ENCODE measurements around the gene SDC3. TPM values are rescaled to one million over a fixed set of nuclear protein-coding genes. Genes with fewer than 3 reads are reported as not detected.
A peak's percentile ranks its signal among the peaks of the same experiment; 100 is the strongest.

Gene SDC3
- total RNA-seq, 1 donor from 2014 or later: 51.9 TPM

GRCh38 chr1:30906631-30907441 lies 1.7 kb downstream of the SDC3 start:
- Histone ChIP-seq H3K27me3 (no peaks in the 10 kb centered on the region), H3K9me3 (no peaks in the 10 kb centered on the region), H3K4me3 (peak overlapping the region; percentile 58 to 89), H3K4me1 (peaks cover 19 to 32% of the 10 kb centered on the region in 2 donors), H3K36me3 (no peaks in the 10 kb centered on the region), H3K27ac (peak overlapping the region; percentile 78 to 93)
- intact Hi-C loops (cut with DNase I): loop anchor here (1.0 kb wide), 1 partner anchor 19 kb away; no protein-coding TSS in a partner anchor
- peak in 1 of 2 donors; percentile 58 for DNase-seq (ENCODE audit: low spot score in 2 of 2)
- no peak for TF ChIP-seq CTCF (IDR thresholded peaks at IDR 0.05)

- H3K27ac ChIP-seq: peak overlapping the region; percentile 78 to 93
- DNase-seq (ENCODE audit: low spot score in 2 of 2): no peak
- no peak for TF ChIP-seq CTCF (IDR thresholded peaks at IDR 0.05)
- intact Hi-C loops (cut with DNase I): no loop called here
- H3K36me3 ChIP-seq: no peaks in the 10 kb centered on the region
- no peaks in the 10 kb centered on the region for H3K9me3 ChIP-seq
- H3K27me3 ChIP-seq: no peaks in the 10 kb centered on the region
- peaks cover 19 to 37% of the 10 kb centered on the region in 2 donors for H3K4me1 ChIP-seq
- H3K4me3 ChIP-seq: peak overlapping the region in 1 of 2 donors; percentile 5
These were observed 2.5 kb downstream of the SDC3 start for GRCh38 chr1:30905916-30906620.

- TF ChIP-seq CTCF (IDR thresholded peaks at IDR 0.05): no peak
These were observed 3.2 kb downstream of the SDC3 start for GRCh38 chr1:30905403-30905802.

GRCh38 chr1:30904962-30905335 lies 3.6 kb downstream of the SDC3 start:
- Histone ChIP-seq H3K4me1 (peaks cover 19 to 41% of the 10 kb centered on the region in 2 donors), H3K4me3 (no peak overlapping the region), H3K27ac (peak overlapping the region in 1 of 2 donors; percentile 93), H3K27me3 (no peaks in the 10 kb centered on the region), H3K36me3 (no peaks in the 10 kb centered on the region), H3K9me3 (no peaks in the 10 kb centered on the region)
- intact Hi-C loops (cut with DNase I): no loop called here
- DNase-seq (ENCODE audit: low spot score in 2 of 2): no peak
- TF ChIP-seq CTCF (IDR thresholded peaks at IDR 0.05): no peak

More at GRCh38 chr1:30905403-30905802, 3.2 kb downstream of the SDC3 start:
- no peak for DNase-seq (ENCODE audit: low spot score in 2 of 2)
- Histone ChIP-seq H3K9me3 (no peaks in the 10 kb centered on the region), H3K4me1 (peaks cover 19 to 41% of the 10 kb centered on the region in 2 donors), H3K4me3 (no peak overlapping the region), H3K36me3 (no peaks in the 10 kb centered on the region), H3K27me3 (no peaks in the 10 kb centered on the region), H3K27ac (peak overlapping the region; percentile 78 to 93)
- intact Hi-C loops (cut with DNase I): no loop called here

GRCh38 chr1:30904191-30904961 lies 4.2 kb downstream of the SDC3 start:
- no peak for TF ChIP-seq CTCF (IDR thresholded peaks at IDR 0.05)
- H3K36me3 ChIP-seq: no peaks in the 10 kb centered on the region
- H3K4me3 ChIP-seq: no peak overlapping the region
- no peaks in the 10 kb centered on the region for H3K9me3 ChIP-seq
- intact Hi-C loops (cut with DNase I): no loop called here
- H3K4me1 ChIP-seq: peaks cover 19 to 40% of the 10 kb centered on the region in 2 donors
- H3K27me3 ChIP-seq: no peaks in the 10 kb centered on the region
- no peak for DNase-seq (ENCODE audit: low spot score in 2 of 2)
- peak overlapping the region; percentile 87 to 93 for H3K27ac ChIP-seq

Data from ascending aorta (tissue), 2 donors.